B cell (primary cell): Measurements from ENCODE around the gene CLIP1. TPM values are rescaled to one million over a fixed set of nuclear protein-coding genes. Genes with fewer than 3 reads are reported as not detected.
"Not testable (repeated sequence)": the region's sequence is repeated elsewhere in the genome, so short reads cannot be mapped to it uniquely, and the experiment has no call there.

Source experiments
- ATAC-seq: fragments of 200-7000 bp; cut with Tn5 transposase; one replicate; pipeline ENCODE4 v1.10.0; 2021; ENCODE audit warnings: low read depth, mild to moderate bottlenecking, moderate number of reproducible peaks, moderate library complexity
- CTCF ChIA-PET: fragments of 350-600 bp; sonication (Branson Sonifier 250); formaldehyde crosslinking; loops from one replicate; lab custom pipeline; 2021; ENCODE audit warnings: antibody characterized with exemption, inconsistent platforms; lab: Charles Lee
- POLR2A ChIA-PET: fragments of 350-600 bp; sonication (Branson Sonifier 250); formaldehyde crosslinking; loops from one replicate; lab custom pipeline; 2021; ENCODE audit warnings: antibody characterized with exemption; lab: Charles Lee
- DNase-seq: peaks from one replicate; pipeline ENCODE4 v3.0.0; 2013
- H2AFZ ChIP-seq: 2 replicates; pipeline ENCODE4 v1.6.1; 2012; ENCODE audit warnings: mild to moderate bottlenecking, low read depth, low read length; ENCODE audit not compliant: insufficient read depth, poor library complexity, severe bottlenecking
- H3K27ac ChIP-seq, 2 donors: 1 replicate in 1 of 2; 2 replicates in 1 of 2; pipeline ENCODE4 v1.5.1; 2012 to 2013; ENCODE audit warnings: low read length in 2 of 2, mild to moderate bottlenecking in 2 of 2, moderate library complexity in 1 of 2
- H3K27me3 ChIP-seq, 4 experiments: fragments of 200-600 bp in 1 of 4; sonication (generic) in 1 of 4; replicated peaks in 1 of 4; 1 replicate in 2 of 4; 2 replicates in 2 of 4; pipeline versions ENCODE4 v1.6.1 to v1.7.0; 2013 to 2016; ENCODE audit warnings: low read length in 3 of 4, mild to moderate bottlenecking in 2 of 4, mixed read lengths in 1 of 4, moderate library complexity in 1 of 4; ENCODE audit not compliant: insufficient read depth in 4 of 4, control insufficient read depth in 3 of 4; ENCODE audit errors: control extremely low read depth in 1 of 4
- H3K36me3 ChIP-seq, 2 experiments: replicated peaks in 1 of 2; 1 replicate in 1 of 2; 2 replicates in 1 of 2; pipeline versions ENCODE4 v1.6.1 to v1.7.1; 2013; ENCODE audit warnings: low read length in 1 of 2; ENCODE audit not compliant: insufficient read depth in 2 of 2, control insufficient read depth in 1 of 2; ENCODE audit errors: control extremely low read depth in 1 of 2, extremely low read depth in 1 of 2
- H3K4me1 ChIP-seq, 2 donors: fragments of 200-600 bp in 1 of 2; sonication (generic) in 1 of 2; 1 replicate in 1 of 2; 2 replicates in 1 of 2; pipeline versions ENCODE4 v1.5.1 to v1.6.1; 2013 to 2017; ENCODE audit warnings: low read length in 2 of 2; ENCODE audit not compliant: control insufficient read depth in 2 of 2, insufficient read depth in 2 of 2
- H3K4me2 ChIP-seq: replicated peaks from 2 replicates; pipeline ENCODE3; 2012; ENCODE audit warnings: mild to moderate bottlenecking, low read depth, low read length; ENCODE audit not compliant: poor library complexity, severe bottlenecking
- H3K4me3 ChIP-seq, 5 experiments: fragments of 200-600 bp in 1 of 5; sonication (generic) in 1 of 5; 1 replicate in 3 of 5; 2 replicates in 2 of 5; pipeline versions ENCODE4 v1.5.1 to v1.7.0; 2011 to 2016; ENCODE audit warnings: low read length in 4 of 5, mild to moderate bottlenecking in 4 of 5, low read depth in 2 of 5, control low read depth in 1 of 5, moderate library complexity in 1 of 5; ENCODE audit not compliant: insufficient read depth in 1 of 5; ENCODE audit errors: control extremely low read depth in 1 of 5, extremely low read depth in 1 of 5
- H3K79me2 ChIP-seq: fragments of 200-600 bp; sonication (generic); one replicate; pipeline ENCODE4 v1.6.0; 2016; ENCODE audit warnings: low read length; ENCODE audit not compliant: control insufficient read depth, insufficient read depth
- H3K9ac ChIP-seq: fragments of 200-600 bp; sonication (generic); 2 replicates; pipeline ENCODE4 v1.6.1; 2017; ENCODE audit warnings: mild to moderate bottlenecking, low read length, moderate library complexity
- H3K9me3 ChIP-seq, 3 donors: one replicate each; pipeline versions ENCODE4 v1.6.1 to v1.7.1; 2013; ENCODE audit warnings: low read length in 2 of 3; ENCODE audit not compliant: control insufficient read depth in 2 of 3, insufficient read depth in 1 of 3; ENCODE audit errors: control extremely low read depth in 1 of 3
- H4K20me1 ChIP-seq: 2 replicates; pipeline ENCODE4 v1.6.0; 2012; ENCODE audit warnings: mild to moderate bottlenecking, low read length; ENCODE audit not compliant: insufficient read depth, control insufficient read depth, poor library complexity, severe bottlenecking
- H3K27ac Mint-ChIP-seq: one replicate; pipeline ENCODE4 v1.8.0; 2021; ENCODE audit warnings: mixed read lengths
- H3K27me3 Mint-ChIP-seq: one replicate; pipeline ENCODE4 v1.8.0; 2021; ENCODE audit warnings: mixed read lengths
- H3K4me1 Mint-ChIP-seq: one replicate; pipeline ENCODE4 v1.8.0; 2021; ENCODE audit warnings: mixed read lengths
- H3K4me3 Mint-ChIP-seq: one replicate; pipeline ENCODE4 v1.8.0; 2021; ENCODE audit warnings: mixed read lengths
- H3K9me3 Mint-ChIP-seq: one replicate; pipeline ENCODE4 v1.8.0; 2022; ENCODE audit warnings: mixed read lengths; ENCODE audit not compliant: insufficient read depth
- EZH2 ChIP-seq: IDR thresholded peaks from 2 replicates; pipeline ENCODE4 v1.6.1; 2012; ENCODE audit warnings: borderline replicate concordance, low read depth, mild to moderate bottlenecking, moderate library complexity, low read length; ENCODE audit not compliant: insufficient read depth, poor library complexity, severe bottlenecking
- WGBS: methylation state at CpG from one replicate; pipeline ENCODE4 v1.1.5; 2013; ENCODE audit warnings: missing lambda C conversion rate; ENCODE audit not compliant: insufficient coverage; 5-methylcytosine and 5-hydroxymethylcytosine counted together
- intact Hi-C: fragments of 100-400 bp; cut with micrococcal nuclease; formaldehyde crosslinking; loops from one replicate; pipeline ENCODE4 v1.10.0; 2022
- polyA plus RNA-seq: library from polyadenylated mRNA; depleted of rRNA; stranded (reverse); fragments of >200 nt; gene quantifications from 2 replicates; pipeline ENCODE4 v1.2.3, GENCODE V29; 2012
- total RNA-seq, 2 donors: library from RNA; stranded (reverse); fragments of 120-200 nt in 1 of 2; gene quantifications; 1 replicate in 1 of 2; 2 replicates in 1 of 2; pipeline versions ENCODE4 v1.2.3 to v1.2.4, GENCODE V29; 2013 to 2022
- TF ChIP-seq, protein P1 (sequence below): fragments of 200-600 bp; IDR thresholded peaks from one replicate; pipeline ENCODE4 v1.8.0; 2022; ENCODE audit warnings: antibody characterized with exemption, mild to moderate bottlenecking

CLIP1 gene
- total and polyA plus RNA-seq, 2 donors (not counting 1 experiment from before 2014, with no cell fraction given), result 17.0 to 64.9 TPM

DNA sequence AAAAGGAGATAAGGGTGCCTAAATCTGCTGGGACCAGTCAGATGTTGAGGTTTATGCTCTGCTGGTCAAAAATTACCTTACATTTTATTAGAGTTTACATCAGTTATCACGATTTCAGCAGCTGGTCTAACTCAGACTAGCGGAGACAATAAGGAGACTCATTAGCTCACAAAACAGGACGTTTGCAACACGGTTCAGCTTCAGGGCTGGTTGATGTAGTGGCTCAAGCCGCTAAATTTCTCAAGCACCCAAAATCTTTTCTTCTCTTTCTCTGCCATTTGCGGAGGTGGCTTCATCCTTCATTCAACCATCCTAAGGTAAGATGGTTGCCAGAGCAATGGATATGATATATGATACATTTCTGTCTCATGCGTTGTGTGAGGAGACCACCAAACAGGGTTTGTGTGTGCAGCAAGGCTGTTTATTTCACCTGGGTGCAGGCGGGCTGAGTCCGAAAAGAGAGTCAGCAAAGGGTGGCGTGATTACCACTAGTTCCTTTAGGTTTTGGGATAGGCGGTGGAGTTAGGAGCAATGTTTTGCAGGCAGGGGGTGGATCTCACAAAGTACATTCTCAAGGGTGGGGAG, 30.3 kb upstream of the CLIP1 start:
- H3K27ac Mint-ChIP-seq, result peak overlapping the region; percentile 95
- Histone ChIP-seq H3K27me3 (no peaks in the 10 kb centered on the region), H3K4me3 (no peak overlapping the region), H3K9ac (no peak overlapping the region), H4K20me1 (no peaks in the 10 kb centered on the region), H3K79me2 (no peaks in the 10 kb centered on the region), H3K9me3 (no peaks in the 10 kb centered on the region), H3K4me2 (peak overlapping the region; percentile 43), H3K36me3 (no peaks in the 10 kb centered on the region), H2AFZ (peak overlapping the region; percentile 60), H3K27ac (peak overlapping the region; percentile 55 to 66), H3K4me1 (peaks cover 18% of the 10 kb centered on the region in 2 donors)
- no peaks in the 10 kb centered on the region for H3K9me3 Mint-ChIP-seq
- POLR2A ChIA-PET, result no interaction called here
- H3K27me3 Mint-ChIP-seq, result no peaks in the 10 kb centered on the region
- intact Hi-C loops, result loop anchor here (1.0 to 2.0 kb wide), 2 partner anchors 19 to 32 kb away; no protein-coding TSS in a partner anchor
- CTCF ChIA-PET, result interaction anchor here (0.7 to 1.4 kb wide), 3 partner anchors 23 to 96 kb away, joined by 3 to 8 read pairs (median 6); no protein-coding TSS in a partner anchor
- DNase-seq (no peak), ATAC-seq (no peak)
- 76% methylated on average over 3 of the region's 11 CpGs for WGBS
- no peak for TF ChIP-seq EZH2
- TF ChIP-seq, protein P1, sequence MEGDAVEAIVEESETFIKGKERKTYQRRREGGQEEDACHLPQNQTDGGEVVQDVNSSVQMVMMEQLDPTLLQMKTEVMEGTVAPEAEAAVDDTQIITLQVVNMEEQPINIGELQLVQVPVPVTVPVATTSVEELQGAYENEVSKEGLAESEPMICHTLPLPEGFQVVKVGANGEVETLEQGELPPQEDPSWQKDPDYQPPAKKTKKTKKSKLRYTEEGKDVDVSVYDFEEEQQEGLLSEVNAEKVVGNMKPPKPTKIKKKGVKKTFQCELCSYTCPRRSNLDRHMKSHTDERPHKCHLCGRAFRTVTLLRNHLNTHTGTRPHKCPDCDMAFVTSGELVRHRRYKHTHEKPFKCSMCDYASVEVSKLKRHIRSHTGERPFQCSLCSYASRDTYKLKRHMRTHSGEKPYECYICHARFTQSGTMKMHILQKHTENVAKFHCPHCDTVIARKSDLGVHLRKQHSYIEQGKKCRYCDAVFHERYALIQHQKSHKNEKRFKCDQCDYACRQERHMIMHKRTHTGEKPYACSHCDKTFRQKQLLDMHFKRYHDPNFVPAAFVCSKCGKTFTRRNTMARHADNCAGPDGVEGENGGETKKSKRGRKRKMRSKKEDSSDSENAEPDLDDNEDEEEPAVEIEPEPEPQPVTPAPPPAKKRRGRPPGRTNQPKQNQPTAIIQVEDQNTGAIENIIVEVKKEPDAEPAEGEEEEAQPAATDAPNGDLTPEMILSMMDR, result no peak
- peaks cover 18% of the 10 kb centered on the region for H3K4me1 Mint-ChIP-seq
- H3K4me3 Mint-ChIP-seq, result peak overlapping the region; percentile 61

DNA sequence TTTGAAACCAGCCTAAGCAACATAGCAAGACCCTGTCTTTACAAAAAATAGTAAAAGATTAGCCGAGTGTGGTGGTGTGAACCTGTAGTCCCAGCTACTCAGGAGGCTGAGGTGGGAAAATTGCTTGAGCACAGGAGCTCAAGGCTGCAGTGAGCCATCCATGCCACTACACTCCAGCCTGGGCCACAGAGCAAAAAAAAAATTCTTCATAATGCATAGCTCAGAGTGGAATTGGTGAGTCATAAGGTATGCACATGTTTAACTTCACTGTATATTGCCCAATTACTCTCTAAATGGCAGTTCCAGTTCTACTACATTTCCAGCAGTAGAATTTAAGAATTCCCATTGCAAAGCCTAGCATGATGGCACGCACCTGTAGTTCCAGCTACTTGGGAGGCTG, 26.8 kb upstream of the CLIP1 start:
- H3K4me3 ChIP-seq, result no peak overlapping the region
- TF ChIP-seq, protein P1, result no peak
- TF ChIP-seq EZH2, result no peak
- H3K27me3 ChIP-seq, result no peaks in the 10 kb centered on the region
- intact Hi-C loops, result no loop called here
- 100% methylated on average over 1 of the region's 2 CpGs for WGBS
- no peak overlapping the region for H2AFZ ChIP-seq
- H3K4me3 Mint-ChIP-seq, result no peak overlapping the region
- H3K36me3 ChIP-seq, result no peaks in the 10 kb centered on the region
- H3K4me1 Mint-ChIP-seq, result peaks cover 16% of the 10 kb centered on the region
- H4K20me1 ChIP-seq, result no peaks in the 10 kb centered on the region
- H3K27ac Mint-ChIP-seq, result no peak overlapping the region
- no peak overlapping the region for H3K9ac ChIP-seq
- H3K27me3 Mint-ChIP-seq, result no peaks in the 10 kb centered on the region
- no peak for DNase-seq
- POLR2A ChIA-PET, result interaction anchor here (0.5 kb wide), 1 partner anchor 758 kb away, joined by 4 read pairs; no protein-coding TSS in a partner anchor
- H3K4me2 ChIP-seq, result no peak overlapping the region
- H3K9me3 Mint-ChIP-seq, result no peaks in the 10 kb centered on the region
- H3K9me3 ChIP-seq, result no peaks in the 10 kb centered on the region
- H3K79me2 ChIP-seq, result no peaks in the 10 kb centered on the region
- peaks cover 18% of the 10 kb centered on the region in 2 donors for H3K4me1 ChIP-seq
- no peak for ATAC-seq
- CTCF ChIA-PET, result interaction anchor here (1.2 to 4.6 kb wide), 2 partner anchors 22 to 50 kb away, joined by 3 to 21 read pairs; no protein-coding TSS in a partner anchor
- no peak overlapping the region for H3K27ac ChIP-seq

DNA sequence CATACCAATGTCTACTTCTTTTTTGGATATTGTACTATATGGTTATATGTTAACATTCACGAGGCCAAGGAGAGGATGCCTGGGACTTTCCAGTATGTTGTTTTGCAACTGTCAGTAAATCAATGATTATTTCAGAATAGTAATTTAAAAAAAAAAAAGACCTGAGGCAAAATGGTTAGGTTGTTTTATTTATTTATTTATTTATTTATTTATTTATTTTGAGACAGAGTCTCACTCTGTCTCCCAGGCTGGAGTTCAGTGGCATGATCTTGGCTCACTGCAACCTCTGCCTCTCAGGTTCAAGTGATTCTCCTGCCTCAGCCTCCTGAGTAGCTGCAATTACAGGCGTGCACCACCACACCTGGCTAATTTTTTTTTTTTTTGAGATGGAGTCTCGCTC, 25.4 kb upstream of the CLIP1 start:
- ChIA-PET POLR2A (interaction anchor here (0.6 to 0.9 kb wide), 2 partner anchors 32 to 118 kb away, joined by 5 to 6 read pairs; no protein-coding TSS in a partner anchor), CTCF (interaction anchor here (0.6 to 4.6 kb wide), 4 partner anchors 23 to 324 kb away, joined by 3 to 21 read pairs (median 4); no protein-coding TSS in a partner anchor)
- H3K27ac Mint-ChIP-seq, H3K4me3 ChIP-seq, H3K9me3 Mint-ChIP-seq, ATAC-seq, H3K4me2 ChIP-seq, DNase-seq, H3K27ac ChIP-seq, H3K79me2 ChIP-seq, H3K4me3 Mint-ChIP-seq, H3K4me1 Mint-ChIP-seq, H3K9me3 ChIP-seq, H3K27me3 Mint-ChIP-seq, H3K36me3 ChIP-seq, H3K4me1 ChIP-seq, H3K9ac ChIP-seq, H4K20me1 ChIP-seq, intact Hi-C loops, H3K27me3 ChIP-seq, H2AFZ ChIP-seq: not testable (repeated sequence)
- WGBS, result no CpG with 5 or more reads among the region's 3 CpGs
